Epidermal melanocyte (primary cell): ENCODE data around the gene DENND1A.
"Not testable (repeated sequence)": the region's sequence is repeated elsewhere in the genome, so short reads cannot be mapped to it uniquely, and the experiment has no call there.

Experiments used
- DNase-seq: peaks from one replicate; pipeline ENCODE4 v3.0.0; 2011; ENCODE audit warnings: low spot score; ENCODE audit not compliant: insufficient read length

The DENND1A gene

DNA sequence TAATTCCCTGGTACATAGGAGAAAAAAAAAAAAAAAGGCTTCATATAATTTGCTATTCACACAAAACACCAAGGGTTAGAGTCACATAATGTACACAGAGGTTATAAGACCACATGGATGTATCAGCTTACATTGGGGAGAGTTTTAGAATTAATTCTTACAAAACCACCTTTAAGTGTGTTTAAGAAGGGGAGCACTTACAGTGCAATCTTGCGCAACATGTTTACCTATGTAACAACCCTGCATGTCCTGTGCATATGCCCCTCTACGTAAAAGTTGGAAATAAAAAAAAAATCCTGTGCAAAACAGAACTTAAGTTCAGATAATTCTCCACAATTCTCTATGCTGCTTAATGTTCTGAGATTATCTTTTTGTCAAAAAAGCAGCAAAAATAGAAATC is 190.0 kb downstream of the DENND1A start:
- no peak for DNase-seq

GRCh38 chr9:123739387-123739786 is 190.5 kb downstream of the DENND1A start:
- no peak for DNase-seq

DNA sequence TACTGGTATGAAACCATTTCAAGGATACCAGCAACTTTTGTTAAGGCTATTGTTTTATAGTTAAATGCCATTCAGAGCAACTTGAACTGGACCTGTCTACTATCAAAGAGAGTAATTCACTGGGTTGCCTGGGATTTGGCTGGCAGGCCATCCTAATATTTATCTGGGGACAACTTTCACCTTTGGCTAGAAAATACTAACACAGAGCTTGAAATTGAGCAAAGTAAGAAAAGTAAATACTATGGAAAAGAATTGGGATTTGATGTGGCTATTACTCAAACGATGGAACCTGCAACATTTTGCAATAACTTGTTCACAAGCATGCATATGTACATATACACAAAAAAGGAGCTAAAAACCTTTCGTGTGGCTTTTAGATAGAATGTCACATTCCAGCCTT is 191.3 kb downstream of the DENND1A start:
- no peak for DNase-seq

DNA sequence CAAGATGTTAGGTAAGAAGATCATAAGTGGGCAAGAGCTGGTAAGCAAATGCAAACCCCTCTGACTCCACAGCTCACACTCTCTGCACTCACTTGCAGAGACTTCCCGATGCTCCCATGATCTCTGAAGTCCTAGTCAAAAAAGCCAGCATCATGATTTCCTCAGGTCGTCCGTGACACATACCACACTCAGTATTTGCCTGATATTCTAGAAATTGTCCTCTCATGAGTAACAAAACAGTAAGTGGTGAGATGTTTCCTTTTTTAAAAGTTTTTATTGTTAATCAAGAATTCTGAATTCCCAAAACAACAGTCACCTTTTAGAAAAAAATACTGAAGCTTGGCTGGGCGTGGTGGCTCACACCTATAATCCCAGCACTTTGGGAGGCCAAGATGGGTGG is 194.6 kb downstream of the DENND1A start:
- no peak for DNase-seq

- not testable (repeated sequence) for DNase-seq
Observed at GRCh38 chr9:123728571-123728970, 201.4 kb downstream of the DENND1A start.

- no peak for DNase-seq
Observed at GRCh38 chr9:123727332-123727731, 202.6 kb downstream of the DENND1A start.

GRCh38 chr9:123725389-123725788 is 204.5 kb downstream of the DENND1A start:
- DNase-seq: no peak

DNA sequence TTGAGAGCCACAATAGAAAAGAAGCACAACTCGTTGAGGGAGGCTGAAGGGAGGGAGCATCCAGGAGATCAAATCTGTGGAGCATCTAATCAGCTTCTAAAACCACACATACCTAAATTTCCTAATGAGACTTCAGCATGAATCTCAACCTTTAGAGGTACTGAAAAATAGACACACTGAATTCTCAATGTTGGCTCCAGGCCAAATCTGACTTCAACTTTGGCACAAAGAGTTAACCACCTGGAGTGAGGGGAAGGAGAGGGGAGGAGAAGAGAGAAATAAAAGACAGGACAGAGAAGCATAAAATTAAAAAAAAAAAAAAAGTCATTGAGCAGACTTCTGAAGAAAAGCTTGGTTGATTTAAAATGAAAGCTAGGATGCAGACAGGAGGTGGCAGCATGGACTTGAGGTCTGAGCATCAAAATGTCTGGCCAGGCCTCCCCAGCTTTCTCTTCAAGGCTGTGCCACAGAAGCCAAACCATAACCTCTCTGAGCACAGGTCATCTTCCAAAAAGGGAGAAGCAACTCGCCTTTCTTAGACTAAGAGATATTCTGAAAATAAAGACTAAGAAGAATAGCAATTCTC is 205.6 kb downstream of the DENND1A start:
- no peak for DNase-seq

DNA sequence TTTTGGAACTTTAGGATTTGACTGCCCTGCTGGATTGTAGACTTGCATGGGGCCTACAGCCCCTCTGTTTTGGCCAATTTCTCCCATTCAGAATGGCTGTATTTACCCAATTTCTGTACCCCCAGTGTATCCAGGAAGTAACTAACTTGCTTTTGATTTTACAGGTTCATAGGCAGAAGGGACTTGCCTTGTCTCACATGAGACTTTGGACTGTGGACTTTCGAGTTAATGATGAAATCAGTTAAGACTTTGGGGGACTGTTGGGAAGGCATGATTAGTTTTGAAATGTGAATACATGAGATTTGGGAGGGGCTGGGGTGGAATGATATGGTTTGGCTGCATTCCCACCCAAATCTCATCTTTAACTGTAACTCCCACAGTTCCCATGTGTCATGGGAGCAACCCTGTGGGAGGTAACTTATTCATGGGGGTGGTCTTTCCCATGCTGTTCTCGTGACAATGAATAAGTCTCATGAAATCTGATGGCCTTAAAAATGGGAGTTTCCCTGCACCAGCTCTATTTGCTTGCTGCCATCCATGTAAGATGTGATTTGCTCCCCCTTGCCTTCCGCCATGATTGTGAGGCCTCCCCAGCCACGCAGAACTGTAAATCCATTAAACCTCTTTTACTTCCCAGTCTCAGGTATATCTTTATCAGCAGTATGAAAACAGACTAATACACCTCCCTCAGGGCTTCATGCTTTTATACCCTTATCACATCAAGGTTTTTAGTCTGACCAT is 206.6 kb downstream of the DENND1A start:
- DNase-seq: no peak

DNA sequence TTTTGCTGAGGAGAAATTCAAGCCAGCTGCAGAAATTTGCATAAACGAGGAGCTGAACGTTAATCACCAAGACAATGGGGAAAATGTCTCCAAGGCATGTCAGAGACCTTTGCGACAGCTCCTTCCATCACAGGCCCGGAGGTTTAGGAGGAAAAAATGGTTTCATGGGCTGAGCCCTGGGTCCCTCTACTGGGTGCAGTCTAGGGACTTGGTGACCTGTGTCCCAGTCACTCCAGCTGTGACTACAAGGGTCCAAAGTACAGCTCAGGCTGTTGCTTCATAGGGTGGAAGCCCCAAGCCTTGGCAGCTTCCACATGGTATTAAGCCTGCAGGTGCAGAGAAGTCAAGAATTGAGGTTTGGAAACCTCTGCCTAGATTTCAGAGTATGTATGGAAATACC is 207.5 kb downstream of the DENND1A start:
- DNase-seq: no peak

DNA sequence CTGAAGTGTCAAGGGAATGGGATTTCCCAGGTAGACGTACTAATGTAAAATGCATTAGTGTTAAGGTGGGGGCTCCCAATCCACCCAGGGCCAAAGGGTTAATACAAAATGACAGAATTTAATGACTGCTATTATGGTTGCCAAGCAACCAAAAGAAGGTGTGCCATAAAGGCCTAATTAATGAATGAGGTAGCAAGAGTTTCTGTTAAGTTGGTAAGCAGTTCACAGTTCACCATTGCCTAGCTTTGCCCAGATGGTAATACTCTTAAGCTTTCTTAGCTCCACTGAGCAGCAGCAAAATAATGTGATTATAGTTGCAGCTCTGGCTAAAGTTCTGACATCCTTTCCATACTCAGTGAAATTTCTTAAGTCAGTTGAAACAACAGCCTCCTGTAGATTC is 211.7 kb downstream of the DENND1A start:
- DNase-seq: no peak

DNA sequence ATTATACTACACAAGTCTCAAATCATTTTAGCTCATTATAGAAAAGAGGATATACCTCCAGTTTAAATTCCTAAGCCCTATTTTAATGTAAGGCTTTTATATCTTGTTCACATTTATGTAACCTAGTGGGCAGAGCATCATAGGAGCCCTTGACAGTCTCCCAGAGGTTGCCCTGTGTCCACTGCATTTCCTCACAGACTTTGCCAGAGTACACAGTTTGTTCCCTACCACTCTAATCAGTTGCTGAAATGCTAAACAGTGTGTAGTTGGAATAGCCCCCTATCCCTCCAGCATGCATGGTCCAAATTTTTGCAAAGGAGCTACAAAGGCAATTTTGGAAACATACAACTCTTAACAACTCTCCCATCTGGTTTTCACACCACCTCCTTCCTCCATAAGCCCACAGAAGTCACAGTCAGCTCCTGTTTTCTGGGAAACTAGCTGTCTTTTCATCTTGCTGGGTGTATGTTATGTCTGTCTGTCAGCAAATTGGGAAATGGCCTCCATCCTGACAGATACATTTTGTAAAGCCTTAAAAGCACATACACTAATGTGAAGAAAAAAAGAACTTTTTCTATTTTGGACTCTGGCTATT is 212.2 kb downstream of the DENND1A start:
- DNase-seq: no peak

DNA sequence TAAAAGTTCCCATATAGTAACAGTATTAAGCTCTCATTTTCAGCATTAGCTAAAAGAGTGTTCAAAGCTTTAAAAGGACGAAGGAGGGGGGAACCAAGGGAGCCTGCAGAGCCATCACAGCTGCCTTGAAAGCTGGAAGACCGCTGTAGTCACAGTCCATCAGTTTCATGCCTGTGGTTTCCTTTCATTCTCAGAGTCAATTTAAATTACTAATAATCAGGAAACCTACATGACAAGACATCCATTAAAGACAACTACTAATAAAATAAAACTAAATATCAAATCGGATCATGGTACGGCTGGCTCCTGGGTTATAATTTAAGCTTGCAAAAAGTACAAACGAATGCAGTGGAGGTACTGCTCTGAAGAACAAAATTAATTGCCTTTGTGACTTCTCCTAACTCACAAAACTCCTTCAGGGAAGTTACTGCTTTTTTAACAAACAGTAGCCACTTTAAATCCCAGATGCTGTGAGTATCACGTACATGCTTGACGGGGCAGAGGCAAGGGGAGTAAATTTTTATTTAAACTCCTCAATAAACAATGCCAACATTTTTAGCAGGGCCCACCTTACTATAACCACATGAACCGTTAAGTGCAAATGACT is 213.5 kb downstream of the DENND1A start:
- no peak for DNase-seq

- no peak for DNase-seq
Observed at GRCh38 chr9:123715258-123715657, 214.7 kb downstream of the DENND1A start.

GRCh38 chr9:123713282-123713681 is 216.6 kb downstream of the DENND1A start:
- no peak for DNase-seq

DNA sequence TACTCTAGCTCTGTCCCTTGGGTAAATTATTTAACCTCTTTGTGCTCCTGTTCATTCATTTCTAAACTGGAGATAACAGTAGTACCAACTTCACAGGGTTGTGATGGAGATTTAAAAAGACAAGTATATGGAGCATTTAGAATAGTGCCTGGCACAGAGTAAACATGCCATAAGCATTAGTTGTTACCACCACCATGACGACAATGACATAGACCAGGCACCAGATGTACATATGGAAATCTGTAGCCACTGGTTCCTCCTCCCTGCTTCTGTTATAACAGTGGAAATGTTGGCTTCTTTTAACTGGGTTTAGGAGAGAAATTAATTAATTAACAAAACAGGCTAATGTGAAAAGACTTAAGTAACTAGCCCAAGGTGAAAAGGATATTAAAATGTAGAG is 217.5 kb downstream of the DENND1A start:
- DNase-seq: no peak

DNA sequence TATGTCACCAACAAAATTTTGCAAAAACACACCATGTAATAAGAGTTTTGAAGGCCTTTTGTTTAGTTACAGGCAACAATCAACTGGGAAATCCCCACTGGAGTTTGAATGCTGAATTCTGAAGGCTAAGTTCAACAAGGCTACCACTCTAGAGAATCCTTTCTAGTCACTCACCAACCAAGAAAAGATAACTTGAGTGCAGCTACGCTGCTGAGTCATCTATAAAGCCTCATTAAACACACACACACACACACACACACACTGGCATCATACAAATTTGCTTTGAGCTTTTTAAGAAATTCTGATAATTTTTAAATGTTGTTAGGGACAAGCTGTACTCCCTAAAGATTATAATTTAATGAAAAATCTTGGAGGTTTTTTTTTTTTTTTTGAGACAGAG is 219.6 kb downstream of the DENND1A start:
- DNase-seq: no peak

- no peak for DNase-seq
Observed at GRCh38 chr9:123702483-123702882, 227.4 kb downstream of the DENND1A start.

DNA sequence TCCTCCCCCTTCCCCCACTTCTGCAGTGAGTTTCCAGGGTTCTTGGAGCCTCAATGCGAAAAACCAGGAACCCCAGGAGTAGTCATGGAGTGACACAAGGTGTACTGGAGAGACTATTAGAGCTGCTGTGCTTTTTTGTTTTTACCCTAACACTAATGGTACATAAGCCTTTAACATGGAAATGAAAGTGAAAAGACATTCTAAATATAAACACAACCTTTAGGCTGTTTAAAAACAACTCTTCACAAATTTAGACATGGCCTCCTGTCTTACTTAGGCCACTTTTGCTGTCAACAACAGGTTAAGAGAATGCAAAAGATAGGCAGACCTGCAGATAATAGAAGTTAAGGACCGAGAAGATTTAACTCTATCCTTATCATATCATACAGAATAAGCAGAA is 232.2 kb downstream of the DENND1A start:
- no peak for DNase-seq

DNA sequence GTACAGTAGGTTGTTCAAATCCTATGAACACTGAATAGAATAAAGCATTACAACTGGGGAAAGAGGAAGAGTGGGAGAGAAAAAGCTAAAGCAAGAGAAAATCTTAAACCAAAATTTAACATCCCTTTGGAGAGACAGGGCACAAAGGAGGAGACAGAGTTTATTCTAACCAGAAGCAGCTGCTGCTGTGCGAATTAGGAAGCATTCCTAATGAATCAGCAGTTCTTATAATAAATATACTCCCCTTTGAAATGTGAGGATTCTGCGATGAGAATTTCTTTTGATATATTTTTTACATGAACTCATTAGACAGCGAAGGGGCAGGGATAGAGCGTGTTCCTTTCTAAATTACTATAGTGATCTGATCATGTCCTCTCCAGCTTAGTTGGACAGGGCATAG is 233.4 kb downstream of the DENND1A start:
- no peak for DNase-seq

DNA sequence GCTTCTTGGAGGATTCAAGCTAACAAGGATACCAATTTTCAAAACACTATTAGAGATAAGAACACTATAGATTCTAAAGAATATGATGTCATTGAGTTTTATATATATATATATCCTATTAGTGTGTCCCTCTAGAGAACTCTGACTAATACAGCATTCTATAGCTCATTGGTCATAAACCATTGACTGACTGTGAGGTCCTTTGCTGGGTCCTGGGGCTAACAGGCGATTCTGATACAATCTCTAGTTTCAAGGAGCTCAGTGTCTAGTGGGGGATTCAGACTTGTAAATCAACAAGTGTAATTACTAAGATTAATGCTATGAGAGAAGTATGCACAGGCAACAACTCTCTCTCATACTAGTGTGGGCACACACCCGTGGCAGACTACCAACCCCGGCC is 234.5 kb downstream of the DENND1A start:
- no peak for DNase-seq

DNA sequence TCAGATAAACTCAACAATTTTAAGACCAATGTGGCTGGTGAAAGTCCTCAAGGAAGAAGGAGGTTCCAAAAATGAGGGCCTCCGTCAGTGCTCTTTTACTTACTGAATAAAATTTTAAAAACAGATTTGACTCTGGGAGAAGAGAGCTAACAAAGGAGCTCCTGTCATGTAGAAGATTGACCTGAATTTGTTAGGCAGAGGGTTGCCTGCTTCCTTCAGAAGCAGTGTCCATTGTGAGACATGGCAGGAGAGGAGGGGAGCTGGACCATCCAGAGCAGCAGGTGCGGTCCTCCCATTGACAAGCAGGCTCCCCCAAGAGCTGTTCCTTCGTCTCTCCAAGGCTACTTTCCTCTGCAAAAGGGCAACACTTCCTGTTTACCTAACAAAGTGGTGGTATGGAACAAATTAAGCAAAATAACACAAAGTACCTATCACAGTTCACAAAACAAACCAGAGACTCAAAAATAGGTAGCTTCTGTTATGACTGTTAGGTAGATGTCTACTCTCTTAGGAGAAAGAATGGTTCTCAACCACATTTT is 238.1 kb downstream of the DENND1A start:
- DNase-seq: no peak
